Thoracic aorta (tissue), 2 donors: ENCODE results near the gene C6orf120. TPM values are rescaled to one million over a fixed set of nuclear protein-coding genes. Genes with fewer than 3 reads are reported as not detected.

Experiments used
- ATAC-seq: fragments of 150-250 bp; one replicate; pipeline ENCODE4 v1.8.0; 2017; ENCODE audit warnings: low read depth; ENCODE audit not compliant: insufficient number of reproducible peaks, low FRiP score
- DNase-seq: peaks from one replicate; pipeline ENCODE4 v3.0.0-alpha.2; 2020; ENCODE audit warnings: low spot score
- H3K27ac ChIP-seq, 2 donors: fragments of 200-600 bp; sonication (generic); 1 replicate in 1 of 2; 2 replicates in 1 of 2; pipeline ENCODE4 v1.5.1; 2016; ENCODE audit warnings: mild to moderate bottlenecking in 2 of 2, moderate library complexity in 2 of 2
- H3K27me3 ChIP-seq: fragments of 200-600 bp; sonication (generic); replicated peaks from 2 replicates; pipeline ENCODE4 v1.6.0; 2016; ENCODE audit warnings: mild to moderate bottlenecking; ENCODE audit not compliant: insufficient read depth
- H3K36me3 ChIP-seq: fragments of 200-600 bp; sonication (generic); one replicate; pipeline ENCODE4 v1.5.1; 2016
- H3K4me1 ChIP-seq, 2 donors: fragments of 200-600 bp; sonication (generic); 1 replicate in 1 of 2; 2 replicates in 1 of 2; pipeline versions ENCODE4 v1.5.1 to v1.6.0; 2016; ENCODE audit warnings: low read depth in 2 of 2, mild to moderate bottlenecking in 1 of 2; ENCODE audit not compliant: control insufficient read depth in 1 of 2
- H3K4me3 ChIP-seq: fragments of 200-600 bp; sonication (generic); 2 replicates; pipeline ENCODE4 v1.5.1; 2016; ENCODE audit warnings: mild to moderate bottlenecking
- H3K9me3 ChIP-seq: fragments of 200-600 bp; sonication (generic); 2 replicates; pipeline ENCODE4 v1.5.1; 2016
- total RNA-seq, 2 donors: library from RNA; depleted of rRNA; stranded (reverse); fragments of >200 nt; gene quantifications; one replicate each; pipeline versions ENCODE4 v1.1.0 to v1.2.3, GENCODE V29; 2016
- TF ChIP-seq, protein P1 (sequence below): fragments of 200-600 bp; sonication (generic); IDR thresholded peaks from one replicate; pipeline ENCODE4 v1.5.1; 2019; ENCODE audit warnings: antibody characterized with exemption

C6orf120 gene
- total RNA-seq, 2 donors from 2014 or later: 30.0 to 37.5 TPM

DNA sequence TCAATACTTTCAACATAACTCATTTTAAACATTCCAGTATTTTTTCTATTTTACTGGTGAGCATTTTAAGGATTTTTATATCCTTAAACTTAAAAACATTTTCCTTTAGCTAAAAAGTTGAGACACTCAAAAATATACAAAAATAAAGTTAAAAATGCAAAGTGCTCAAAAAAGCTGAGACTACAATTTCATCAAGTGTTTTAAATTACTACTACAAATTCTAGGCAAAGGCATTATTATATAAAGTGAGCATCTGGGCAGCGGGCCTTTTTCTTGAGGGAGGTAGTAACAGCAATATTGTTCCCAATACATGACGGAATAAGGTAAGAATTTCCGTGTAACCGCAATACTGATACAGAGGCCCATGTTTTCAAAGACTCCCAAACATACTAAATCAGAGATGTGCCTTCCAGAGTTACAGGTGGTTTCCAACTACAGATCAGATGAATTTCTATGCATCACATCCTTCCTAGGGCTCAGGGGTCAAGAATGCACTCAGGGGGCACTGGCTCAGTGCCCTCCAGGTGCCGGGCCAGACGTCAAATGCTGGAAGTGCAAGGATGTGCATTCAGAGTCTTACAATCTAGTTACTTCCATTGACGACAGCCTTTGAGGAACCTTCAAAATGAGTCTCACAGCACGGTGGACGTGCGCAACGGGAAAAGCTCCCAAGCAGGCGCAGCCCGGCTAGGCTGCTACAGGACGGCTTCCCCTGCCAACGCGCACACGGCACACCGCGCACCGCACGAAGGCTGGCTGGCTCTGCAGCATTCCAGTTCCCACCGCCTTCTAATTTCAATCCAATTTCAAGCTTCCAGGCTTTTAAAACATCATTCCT lies 20.7 kb downstream of the C6orf120 start:
- Histone ChIP-seq H3K4me3 (peak overlapping the region; percentile 89), H3K9me3 (no peaks in the 10 kb centered on the region), H3K4me1 (peaks cover 22% of the 10 kb centered on the region in 2 donors), H3K36me3 (no peaks in the 10 kb centered on the region), H3K27ac (peak overlapping the region; percentile 86 to 89), H3K27me3 (no peaks in the 10 kb centered on the region)
- ATAC-seq (no peak), DNase-seq (no peak)
- TF ChIP-seq, protein P1, sequence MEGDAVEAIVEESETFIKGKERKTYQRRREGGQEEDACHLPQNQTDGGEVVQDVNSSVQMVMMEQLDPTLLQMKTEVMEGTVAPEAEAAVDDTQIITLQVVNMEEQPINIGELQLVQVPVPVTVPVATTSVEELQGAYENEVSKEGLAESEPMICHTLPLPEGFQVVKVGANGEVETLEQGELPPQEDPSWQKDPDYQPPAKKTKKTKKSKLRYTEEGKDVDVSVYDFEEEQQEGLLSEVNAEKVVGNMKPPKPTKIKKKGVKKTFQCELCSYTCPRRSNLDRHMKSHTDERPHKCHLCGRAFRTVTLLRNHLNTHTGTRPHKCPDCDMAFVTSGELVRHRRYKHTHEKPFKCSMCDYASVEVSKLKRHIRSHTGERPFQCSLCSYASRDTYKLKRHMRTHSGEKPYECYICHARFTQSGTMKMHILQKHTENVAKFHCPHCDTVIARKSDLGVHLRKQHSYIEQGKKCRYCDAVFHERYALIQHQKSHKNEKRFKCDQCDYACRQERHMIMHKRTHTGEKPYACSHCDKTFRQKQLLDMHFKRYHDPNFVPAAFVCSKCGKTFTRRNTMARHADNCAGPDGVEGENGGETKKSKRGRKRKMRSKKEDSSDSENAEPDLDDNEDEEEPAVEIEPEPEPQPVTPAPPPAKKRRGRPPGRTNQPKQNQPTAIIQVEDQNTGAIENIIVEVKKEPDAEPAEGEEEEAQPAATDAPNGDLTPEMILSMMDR: no peak

DNA sequence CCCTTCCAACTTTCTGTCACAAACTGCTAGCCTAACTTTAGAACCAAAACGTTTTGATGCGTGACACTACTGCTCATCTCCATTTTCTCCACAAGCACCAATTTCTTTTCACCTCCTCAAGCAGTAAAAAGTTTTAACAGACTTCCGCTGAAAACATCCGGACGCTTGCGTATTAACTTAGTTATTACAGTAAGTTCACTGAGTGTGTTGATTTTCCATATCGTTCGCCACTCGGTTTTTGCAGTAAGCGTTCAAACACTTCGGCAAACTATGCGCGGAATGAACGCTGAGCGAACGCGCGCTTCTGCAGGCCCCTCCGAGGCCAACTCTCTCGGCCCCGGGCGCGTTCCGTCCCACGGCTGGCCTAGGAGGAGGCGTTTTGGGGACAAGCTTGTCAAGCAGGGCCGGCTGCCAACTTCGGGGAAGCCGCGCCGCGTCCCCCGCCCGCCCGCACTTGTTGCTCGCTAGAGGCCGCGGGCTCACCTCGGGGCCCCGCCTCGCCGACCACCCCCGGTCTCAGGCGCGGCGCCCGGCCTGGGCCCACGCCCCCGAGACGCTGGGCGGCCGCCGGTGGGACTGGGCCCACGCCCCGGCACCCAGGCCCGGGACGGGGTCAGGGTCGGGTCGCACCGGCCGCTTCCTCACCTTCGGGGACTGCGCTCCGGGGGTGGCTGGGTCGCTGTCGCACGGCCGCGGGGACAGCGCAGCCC lies 21.4 kb downstream of the C6orf120 start:
- Histone ChIP-seq H3K27ac (peak overlapping the region; percentile 86 to 89), H3K36me3 (no peaks in the 10 kb centered on the region), H3K9me3 (no peaks in the 10 kb centered on the region), H3K4me1 (peaks cover 22% of the 10 kb centered on the region in 2 donors), H3K27me3 (no peaks in the 10 kb centered on the region), H3K4me3 (peak overlapping the region; percentile 89)
- TF ChIP-seq, protein P1: no peak
- ATAC-seq (peak; percentile 21), DNase-seq (peak; percentile 13)

DNA sequence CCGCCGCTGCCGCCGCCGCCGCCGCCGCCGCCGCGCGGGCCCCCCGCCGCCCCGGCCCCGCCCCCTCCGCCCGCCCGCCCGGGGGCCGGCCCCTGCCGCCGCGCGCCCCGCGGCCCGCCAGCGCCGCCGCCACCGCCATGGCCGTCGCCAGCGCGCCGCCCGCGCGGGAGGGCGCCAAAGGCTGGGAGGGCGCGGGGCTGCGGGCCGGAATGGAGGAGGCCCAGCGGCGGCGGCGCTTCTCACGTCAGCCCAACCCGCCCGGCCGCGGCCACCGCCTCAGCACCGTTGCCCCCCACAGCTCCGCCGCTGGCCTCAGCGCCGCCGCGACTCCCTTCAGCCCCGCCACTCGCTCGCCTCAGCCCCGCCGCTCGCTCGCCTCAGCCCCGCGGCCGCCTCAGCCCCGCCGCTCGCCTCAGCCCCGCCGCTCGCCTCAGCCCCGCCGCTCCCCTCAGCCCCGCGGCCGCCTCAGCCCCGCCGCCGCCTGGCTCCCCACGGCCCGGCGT lies 22.1 kb downstream of the C6orf120 start:
- TF ChIP-seq, protein P1: no peak
- DNase-seq (no peak), ATAC-seq (peak; percentile 11)
- Histone ChIP-seq H3K27me3 (no peaks in the 10 kb centered on the region), H3K36me3 (no peaks in the 10 kb centered on the region), H3K9me3 (no peaks in the 10 kb centered on the region), H3K27ac (peak overlapping the region in 1 of 2 donors; percentile 52), H3K4me3 (peak overlapping the region; percentile 56), H3K4me1 (peaks cover 22% of the 10 kb centered on the region in 2 donors)

DNA sequence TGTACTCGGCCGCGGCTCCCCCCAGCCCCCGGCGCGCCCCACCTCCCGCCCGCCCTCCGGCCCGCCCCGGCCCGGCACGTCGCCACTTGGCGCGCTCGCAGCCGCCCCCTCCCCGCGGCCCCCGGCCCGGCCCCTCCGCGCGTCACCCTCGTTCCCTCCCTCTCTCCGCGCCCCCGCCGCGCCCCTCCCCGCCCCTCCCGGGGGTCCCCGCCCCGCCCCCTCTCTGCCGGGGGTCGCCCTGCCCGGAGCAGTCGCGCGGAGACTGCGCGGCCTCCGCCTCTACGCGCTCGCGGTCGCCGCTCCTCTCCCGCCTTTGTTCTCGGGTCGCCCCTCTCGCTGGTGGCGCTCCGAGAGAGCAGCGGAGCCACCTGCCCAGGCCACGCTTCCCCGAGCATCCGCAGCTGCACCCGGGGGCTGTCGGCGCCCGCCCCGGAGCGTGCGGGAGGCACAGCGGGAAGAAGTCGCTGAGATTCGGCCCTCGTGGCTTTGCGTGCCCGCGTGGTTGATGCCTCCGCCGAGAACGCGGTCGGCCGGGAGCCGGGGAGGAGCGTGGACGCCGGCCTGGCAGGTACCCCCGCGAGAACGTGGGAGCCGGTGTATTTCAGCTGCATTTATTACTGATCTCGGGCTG lies 22.7 kb downstream of the C6orf120 start, which contains the start of gene PHF10:
Gene PHF10 (minus strand): TSS at position 7 of the 631 bp plus-strand sequence. CDS start 569 bp downstream, outside the sequence.
- no peaks in the 10 kb centered on the region for H3K27me3 ChIP-seq
- TF ChIP-seq, protein P1: no peak
- H3K9me3 ChIP-seq: no peaks in the 10 kb centered on the region
- DNase-seq (no peak), ATAC-seq (no peak)
- H3K4me1 ChIP-seq: peaks cover 22% of the 10 kb centered on the region in 2 donors
- peak within 1 kb of the TSS; percentile 94 for H3K4me3 ChIP-seq
- no peaks in the 10 kb centered on the region for H3K36me3 ChIP-seq
- H3K27ac ChIP-seq: peak within 1 kb of the TSS; percentile 86 to 89
